ENCODE data around the gene LOXL3. TPM values are rescaled to one million over a fixed set of nuclear protein-coding genes. Genes with fewer than 3 reads are reported as not detected.

LOXL3 gene
- total RNA-seq = 1 to 10 TPM; 3.2 to 3.9 TPM

- Histone ChIP-seq H3K4me1 (peaks cover 0 to 25% of the 10 kb centered on the region in 2 donors), H3K9me3 (no peaks in the 10 kb centered on the region), H3K27ac (peak within 1 kb of the TSS; percentile 85 to 89), H3K36me3 (no peaks in the 10 kb centered on the region), H3K27me3 (no peaks in the 10 kb centered on the region), H3K4me3 (peak within 1 kb of the TSS; percentile 68 to 71)
- TF ChIP-seq CTCF (IDR thresholded peaks at IDR 0.05) = no peak
- peak; percentile 88 for DNase-seq (ENCODE audit: low spot score)
These were observed at the start of gene LOXL3, which contains the start of gene DOK1 for GRCh38 chr2:74553892-74554819. Gene LOXL3 (minus strand): TSS chr2:74553942. CDS start chr2:74552634, 1,308 bp downstream. Gene DOK1 (plus strand): TSS chr2:74554720. CDS start chr2:74554755, 35 bp downstream.

- TF ChIP-seq CTCF (IDR thresholded peaks at IDR 0.05) = no peak
- H3K27me3 ChIP-seq = no peaks in the 10 kb centered on the region
- no peaks in the 10 kb centered on the region for H3K9me3 ChIP-seq
- H3K27ac ChIP-seq = no peak overlapping the region
- no peaks in the 10 kb centered on the region for H3K36me3 ChIP-seq
- no peak overlapping the region for H3K4me3 ChIP-seq
- no peaks in the 10 kb centered on the region for H3K4me1 ChIP-seq
- DNase-seq (ENCODE audit: low spot score) = no peak
These were observed 49.0 kb upstream of the LOXL3 start for GRCh38 chr2:74602586-74603281.

- Histone ChIP-seq H3K27me3 (no peaks in the 10 kb centered on the region), H3K4me1 (no peaks in the 10 kb centered on the region)
- TF ChIP-seq CTCF (IDR thresholded peaks at IDR 0.05) = no peak
These were observed 45.9 kb upstream of the LOXL3 start for GRCh38 chr2:74599676-74600075.

GRCh38 chr2:74597410-74597809 is 43.7 kb upstream of the LOXL3 start:
- DNase-seq (ENCODE audit: low spot score) = no peak
- H3K36me3 ChIP-seq = no peaks in the 10 kb centered on the region
- H3K27ac ChIP-seq = no peak overlapping the region
- TF ChIP-seq CTCF (IDR thresholded peaks at IDR 0.05) = no peak
- H3K4me3 ChIP-seq = no peak overlapping the region
- no peaks in the 10 kb centered on the region for H3K4me1 ChIP-seq
- H3K27me3 ChIP-seq = peaks cover 0 to 3% of the 10 kb centered on the region in 2 donors
- no peaks in the 10 kb centered on the region for H3K9me3 ChIP-seq

More at GRCh38 chr2:74599676-74600075, 45.9 kb upstream of the LOXL3 start:
- H3K36me3 ChIP-seq = no peaks in the 10 kb centered on the region
- DNase-seq (ENCODE audit: low spot score) = no peak
- no peak overlapping the region for H3K27ac ChIP-seq
- no peaks in the 10 kb centered on the region for H3K9me3 ChIP-seq
- no peak overlapping the region for H3K4me3 ChIP-seq

GRCh38 chr2:74596584-74596983 is 42.8 kb upstream of the LOXL3 start:
- Histone ChIP-seq H3K9me3 (no peaks in the 10 kb centered on the region), H3K27ac (no peak overlapping the region), H3K27me3 (peaks cover 0 to 3% of the 10 kb centered on the region in 2 donors)

More at GRCh38 chr2:74596584-74596983, 42.8 kb upstream of the LOXL3 start:
- no peak for DNase-seq (ENCODE audit: low spot score)
- H3K4me3 ChIP-seq = no peak overlapping the region
- TF ChIP-seq CTCF (IDR thresholded peaks at IDR 0.05) = no peak
- H3K4me1 ChIP-seq = no peaks in the 10 kb centered on the region
- no peaks in the 10 kb centered on the region for H3K36me3 ChIP-seq
